Stimulated activated CD4-positive, alpha-beta T cell treated with anti-CD3 and anti-CD28 coated beads, TNF-alpha, amount 100 ng/mL, for 48 hours (primary cell): ENCODE measurements around the gene ZFYVE21.
"Not testable (repeated sequence)": the region's sequence is repeated elsewhere in the genome, so short reads cannot be mapped to it uniquely, and the experiment has no call there.

ENCODE experiments used
- DNase-seq, 3 donors: peaks; one replicate each; pipeline ENCODE4 v3.0.0-alpha.2; 2020; ENCODE audit warnings: low read depth in 3 of 3

The ZFYVE21 gene

GRCh38 chr14:103715052-103716000 lies at the start of gene ZFYVE21, which contains the start of gene XRCC3:
TSS of gene ZFYVE21 (plus strand) at chr14:103715810. CDS start at chr14:103715842, 32 bp downstream.
TSS of gene XRCC3 (minus strand) at chr14:103715451. CDS start at chr14:103711087, 4,364 bp downstream.
- peak; percentile 98 to 100 (median 99) for DNase-seq

DNA sequence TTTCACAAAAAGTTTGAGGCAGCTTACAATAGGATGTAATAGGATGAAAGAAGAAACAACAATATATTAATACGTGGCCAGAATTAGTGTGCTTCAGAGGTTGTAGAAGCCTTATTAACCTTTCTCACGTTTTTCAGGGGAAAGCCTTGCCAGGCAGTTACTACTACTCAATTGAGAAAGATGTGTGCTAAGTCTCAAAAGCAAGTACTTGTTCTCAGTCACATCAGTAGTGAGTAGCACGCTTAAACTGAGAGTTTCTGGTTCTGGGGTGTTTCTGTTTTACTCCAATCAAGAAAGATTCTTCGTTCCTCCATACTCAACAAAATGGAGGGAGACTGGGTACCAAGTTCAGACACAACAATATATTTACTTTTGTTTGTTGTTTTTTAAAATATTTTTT lies 47.9 kb upstream of the ZFYVE21 start:
- DNase-seq, result no peak

- DNase-seq, result no peak
Measured at GRCh38 chr14:103668117-103668516, 47.5 kb upstream of the ZFYVE21 start.

DNA sequence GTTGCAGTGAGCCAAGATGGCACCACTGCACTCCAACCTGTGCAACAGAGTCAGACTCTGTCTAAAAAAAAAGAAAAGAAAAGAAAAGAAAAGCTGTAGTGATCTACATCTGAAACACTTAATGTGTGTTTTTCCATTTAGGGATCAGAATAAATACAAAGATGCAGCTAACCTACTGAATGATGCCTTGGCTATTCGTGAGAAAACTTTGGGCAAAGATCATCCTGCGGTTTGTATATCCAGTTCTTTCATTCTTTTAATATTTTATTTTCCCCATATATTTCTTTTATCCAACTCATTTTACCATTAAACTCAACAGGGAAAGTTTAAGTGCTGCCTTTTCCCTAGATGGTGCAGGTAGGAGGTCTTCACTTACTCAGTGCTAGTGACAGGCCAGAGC lies 46.2 kb upstream of the ZFYVE21 start:
- no peak for DNase-seq

DNA sequence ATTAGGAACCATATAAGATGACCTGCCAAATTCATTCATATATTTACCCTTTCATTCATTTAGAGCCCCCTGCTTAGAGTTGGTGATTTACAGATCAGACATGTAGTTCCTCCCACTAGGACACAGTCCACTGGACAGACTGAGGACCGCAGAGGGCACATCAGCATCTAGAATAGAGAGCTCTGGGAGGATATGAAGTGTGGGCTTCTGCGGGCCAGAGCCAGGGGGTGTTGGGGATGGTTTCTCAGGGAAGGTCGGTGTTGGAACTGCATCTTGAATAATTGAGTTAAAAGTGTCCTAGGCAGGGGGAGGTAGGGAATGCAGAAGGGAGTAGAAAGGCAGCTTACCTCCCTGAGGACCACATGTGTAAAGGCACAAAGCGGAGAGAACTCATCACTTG lies 43.7 kb upstream of the ZFYVE21 start:
- DNase-seq, result no peak

GRCh38 chr14:103675957-103676356 lies 39.7 kb upstream of the ZFYVE21 start:
- DNase-seq, result no peak

- no peak for DNase-seq
Measured at GRCh38 chr14:103676881-103677675, 38.5 kb upstream of the ZFYVE21 start.

- peak in 2 of 3 donors; percentile 12 to 14 for DNase-seq
Measured at GRCh38 chr14:103679351-103679750, 36.3 kb upstream of the ZFYVE21 start.

GRCh38 chr14:103680491-103681231 lies 34.9 kb upstream of the ZFYVE21 start:
- no peak for DNase-seq

DNA sequence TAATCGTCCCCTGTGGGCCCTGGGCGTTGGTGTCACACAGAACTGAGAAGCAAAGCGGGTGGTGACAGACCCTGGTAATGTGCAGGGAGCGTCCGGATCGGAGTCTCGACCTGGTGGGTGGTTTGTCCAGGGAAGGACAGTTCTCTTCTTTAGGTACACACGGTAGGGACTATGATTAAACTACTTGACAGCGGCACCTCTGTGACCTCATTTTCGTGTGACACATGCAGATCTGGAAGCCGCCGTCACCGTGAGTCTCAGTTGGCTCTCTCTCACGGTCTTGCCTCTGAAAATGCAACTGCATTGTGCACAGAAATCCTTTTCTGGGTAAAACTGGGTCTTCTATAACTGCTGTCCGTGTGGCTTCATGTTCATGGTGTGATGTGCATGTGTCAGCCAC lies 32.5 kb upstream of the ZFYVE21 start:
- no peak for DNase-seq

DNA sequence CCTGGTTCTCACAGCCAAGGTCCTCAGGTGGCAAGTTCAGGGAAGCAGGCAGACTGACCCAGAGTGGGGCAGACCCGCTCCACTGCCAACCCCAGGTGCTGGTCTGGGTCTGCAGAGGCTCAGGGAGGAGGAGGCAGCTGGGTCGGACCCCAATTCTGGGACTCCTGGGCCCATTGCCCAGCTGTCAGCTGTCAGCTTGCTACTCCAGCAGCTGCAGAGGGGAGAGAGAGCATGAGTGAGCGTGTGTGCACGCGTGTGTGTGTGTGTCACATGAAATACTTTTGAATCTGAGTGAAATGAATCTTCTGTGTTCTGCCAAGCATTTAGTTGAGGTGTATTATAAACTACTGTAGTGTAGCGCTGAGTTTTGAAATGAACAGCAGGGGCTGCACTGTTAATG lies 31.1 kb upstream of the ZFYVE21 start:
- no peak for DNase-seq

DNA sequence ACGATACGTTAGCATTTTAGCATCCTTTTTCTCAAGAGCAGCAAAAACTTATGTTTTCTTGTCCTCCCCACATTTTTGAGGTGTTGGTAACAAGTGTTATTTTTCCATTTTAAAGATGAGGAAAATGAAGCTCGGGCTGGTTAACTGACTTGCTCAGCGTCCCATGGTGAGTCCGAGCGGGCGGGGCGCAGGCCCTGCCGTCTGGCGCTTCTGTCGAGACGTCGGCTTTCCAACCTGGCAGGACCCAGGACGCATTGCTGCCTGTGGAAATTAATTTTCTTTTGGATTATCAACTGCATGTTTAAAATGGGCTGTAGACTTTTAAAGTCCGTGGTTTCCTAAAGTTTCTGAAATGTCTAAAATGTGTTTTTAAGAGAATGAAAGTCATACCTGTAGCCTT lies 30.7 kb upstream of the ZFYVE21 start:
- no peak for DNase-seq

DNA sequence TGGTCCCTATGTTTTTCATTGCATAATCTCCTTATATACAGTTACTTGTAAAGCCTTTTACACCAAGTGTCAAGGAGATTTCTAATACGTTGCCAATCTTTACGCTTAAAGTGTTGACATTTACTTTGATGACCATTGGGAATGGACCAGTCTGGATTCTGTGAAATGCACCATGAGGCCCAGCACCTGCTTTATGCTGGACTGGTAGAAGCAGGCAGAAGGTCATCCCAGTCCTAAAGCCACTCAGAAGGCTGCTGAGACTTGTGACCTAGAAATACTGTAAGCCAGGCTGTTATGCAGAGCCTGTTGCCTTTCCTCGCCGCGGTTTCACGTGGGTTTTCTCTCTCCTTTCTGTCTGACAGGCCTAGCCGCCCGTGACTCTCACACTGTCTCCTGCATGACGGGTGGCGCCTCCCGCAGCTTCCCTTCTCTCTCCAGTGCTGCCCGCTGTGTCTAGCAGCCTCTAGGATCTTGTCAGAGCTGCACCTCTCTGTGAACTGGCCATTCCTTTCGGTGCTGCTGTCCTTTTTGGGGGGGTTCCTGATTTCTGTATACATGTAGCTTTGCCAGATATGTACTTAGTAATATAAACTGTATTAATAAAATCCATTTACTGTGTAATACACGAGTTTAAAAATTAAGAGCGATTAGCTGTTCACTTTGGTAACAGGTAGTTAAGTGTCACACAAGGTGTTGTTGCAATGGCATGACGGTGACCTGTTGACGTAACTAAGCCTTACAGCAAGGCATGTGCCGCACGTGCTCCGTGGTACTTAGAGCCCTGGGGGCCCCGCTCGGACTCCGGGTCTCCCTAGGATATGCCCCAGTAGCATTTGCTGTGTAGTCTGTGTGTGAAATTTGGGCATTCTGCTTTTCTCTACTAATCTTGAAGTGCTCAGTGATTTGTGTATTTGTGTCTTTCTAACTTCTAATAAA lies 30.1 kb upstream of the ZFYVE21 start:
- DNase-seq, result no peak

GRCh38 chr14:103686831-103687485 lies 28.7 kb upstream of the ZFYVE21 start:
- no peak for DNase-seq

- no peak for DNase-seq
Measured at GRCh38 chr14:103687712-103688111, 27.9 kb upstream of the ZFYVE21 start.

DNA sequence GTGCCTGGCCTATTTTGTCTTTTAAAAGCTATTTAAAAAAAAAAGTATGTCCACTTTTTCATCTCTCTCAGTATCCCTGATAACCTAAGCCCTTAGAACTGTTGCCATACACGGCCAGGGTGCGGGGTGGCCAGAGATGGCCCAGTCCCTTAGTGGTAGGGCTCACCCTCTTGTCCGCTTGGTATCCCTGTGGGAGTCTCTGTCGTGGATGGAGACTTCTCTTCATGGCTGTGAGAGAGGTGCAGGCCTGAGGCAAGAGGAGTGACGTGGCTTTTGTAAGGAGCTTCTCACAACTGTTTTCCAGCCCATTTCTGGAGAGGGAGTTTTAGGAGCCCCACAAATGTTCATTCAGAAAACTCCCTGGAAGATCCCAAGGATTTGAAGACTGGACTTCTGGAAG lies 27.2 kb upstream of the ZFYVE21 start:
- DNase-seq, result no peak

DNA sequence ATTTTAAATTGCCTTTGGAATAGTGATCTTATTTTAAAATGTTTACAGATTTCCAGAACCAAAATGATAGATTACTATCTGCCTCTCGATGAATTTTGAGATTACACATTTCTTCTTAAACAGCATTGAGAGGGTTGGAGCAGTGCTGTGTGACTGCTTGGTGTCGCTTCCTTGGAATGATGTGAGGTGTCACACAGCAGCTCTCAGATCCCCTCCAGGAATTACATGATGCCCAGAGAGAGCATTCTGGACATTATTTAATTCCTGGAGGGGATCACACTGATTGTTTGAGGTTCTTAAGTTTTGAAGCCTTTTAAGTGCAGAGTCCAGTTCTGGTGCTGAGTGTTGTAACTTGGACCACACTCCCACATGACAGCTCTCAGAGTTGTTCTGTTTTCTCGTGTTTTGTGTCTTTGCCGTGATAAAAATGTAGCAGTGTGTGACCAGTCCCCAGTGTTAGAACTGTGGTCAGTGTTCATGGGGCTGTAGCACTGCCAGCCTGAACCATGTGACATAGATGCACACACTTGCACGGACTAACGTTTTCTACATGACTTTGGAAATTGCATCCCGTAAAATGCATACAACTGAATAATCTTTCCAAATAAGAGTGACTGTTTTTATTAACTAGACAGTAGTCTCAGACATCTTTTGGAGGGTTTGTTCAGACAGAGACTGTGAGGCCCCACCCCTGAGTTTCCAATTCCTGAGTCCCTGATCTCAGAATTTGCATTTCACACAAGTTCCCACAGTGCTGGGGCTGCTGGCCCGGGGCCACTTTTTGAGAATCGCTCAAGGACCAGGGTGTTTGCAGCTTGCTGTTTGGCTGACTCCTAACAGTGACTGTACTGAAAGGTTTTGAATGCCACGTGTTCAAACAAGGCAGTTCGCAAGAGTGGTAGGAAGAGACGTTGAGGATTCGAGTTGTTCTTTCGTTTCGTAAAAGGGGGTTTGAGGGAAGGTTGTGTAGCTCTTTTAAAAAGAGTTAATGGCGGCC lies 26.4 kb upstream of the ZFYVE21 start:
- DNase-seq, result no peak

DNA sequence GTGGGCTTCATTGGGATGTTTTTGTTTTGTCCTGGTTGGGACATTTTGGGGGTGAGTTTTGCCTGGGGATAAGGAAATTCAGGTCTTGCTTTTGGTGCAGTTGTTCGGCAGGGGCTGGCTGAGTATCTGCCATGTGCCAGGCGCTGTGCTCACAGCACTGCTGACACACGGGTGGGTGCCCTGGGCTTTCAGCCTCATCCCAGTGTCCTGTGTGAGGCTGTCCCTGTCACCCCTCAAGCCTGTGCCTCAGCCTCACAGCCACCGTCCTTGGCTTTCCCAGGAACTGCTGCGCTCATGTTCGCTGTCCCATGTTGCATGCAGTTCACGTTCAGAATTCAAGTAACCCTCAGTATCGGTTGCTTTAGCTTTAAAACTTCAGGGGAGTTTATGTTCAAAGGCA lies 25.3 kb upstream of the ZFYVE21 start:
- DNase-seq, result no peak

DNA sequence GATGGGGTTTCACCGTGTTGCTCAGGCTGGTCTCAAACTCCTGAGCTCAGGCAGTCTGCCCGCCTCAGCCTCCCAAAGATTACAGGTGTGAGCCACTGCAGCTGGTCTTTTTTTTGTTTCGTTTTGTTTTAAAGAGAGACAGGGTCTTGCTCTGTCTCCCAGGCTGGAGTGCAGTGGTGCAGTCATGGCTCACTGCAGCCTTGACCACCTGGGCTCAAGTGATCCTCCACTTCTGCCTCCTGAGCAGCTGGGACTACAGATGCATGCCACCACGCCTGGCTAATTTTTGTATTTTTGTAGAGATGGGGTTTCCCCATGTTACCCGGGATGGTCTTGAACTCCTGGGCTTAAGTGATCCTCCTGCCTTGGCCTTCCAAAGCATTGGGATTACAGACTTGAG lies 24.0 kb upstream of the ZFYVE21 start:
- DNase-seq, result not testable (repeated sequence)
